HG03469 (cell line): ENCODE measurements around the gene PNMA6F.
"Not testable (repeated sequence)": the region's sequence is repeated elsewhere in the genome, so short reads cannot be mapped to it uniquely, and the experiment has no call there.

ENCODE experiments used
- ATAC-seq: cut with Tn5 transposase; IDR thresholded peaks from one replicate; pipeline ENCODE4 v1.9.1; 2021; ENCODE audit warnings: mild to moderate bottlenecking, moderate library complexity, moderate number of reproducible peaks; ENCODE audit not compliant: unreplicated experiment

Gene PNMA6F

DNA sequence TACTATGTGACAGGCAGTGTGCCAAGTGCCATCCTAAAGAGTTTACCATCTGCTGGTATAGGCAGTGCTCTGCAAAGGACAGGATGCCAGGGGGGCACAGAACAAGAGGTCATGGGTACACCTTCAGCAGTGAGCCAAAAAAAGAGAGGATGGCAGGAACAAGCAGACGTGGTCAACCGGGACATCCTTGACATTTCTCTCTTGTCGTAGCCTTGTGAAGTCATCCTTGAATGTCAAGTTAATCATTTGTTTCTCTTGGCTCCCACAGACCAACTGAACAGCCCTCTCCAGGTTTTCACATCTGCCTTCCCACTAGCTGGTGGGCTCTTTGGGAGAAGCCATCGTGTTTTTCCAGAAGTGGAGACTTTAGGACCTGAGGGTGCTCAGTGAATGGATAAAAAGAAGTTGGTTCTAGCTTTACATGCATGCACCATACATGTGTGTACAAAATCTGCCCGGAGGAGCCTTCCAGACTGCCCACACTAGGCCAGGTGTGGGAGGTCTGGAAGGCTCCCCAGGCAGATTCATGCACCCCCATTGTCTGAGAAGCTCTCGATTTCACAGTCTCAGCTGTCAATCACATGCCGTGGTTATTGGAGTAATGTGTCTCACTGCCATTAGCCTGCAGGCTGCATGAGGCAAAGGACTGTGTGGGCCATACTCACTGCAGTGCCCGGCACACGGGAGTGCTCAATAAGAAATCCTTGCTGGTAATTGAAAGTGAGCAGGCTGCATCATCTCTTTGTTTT lies 16.4 kb downstream of the PNMA6F start:
- ATAC-seq = no peak

DNA sequence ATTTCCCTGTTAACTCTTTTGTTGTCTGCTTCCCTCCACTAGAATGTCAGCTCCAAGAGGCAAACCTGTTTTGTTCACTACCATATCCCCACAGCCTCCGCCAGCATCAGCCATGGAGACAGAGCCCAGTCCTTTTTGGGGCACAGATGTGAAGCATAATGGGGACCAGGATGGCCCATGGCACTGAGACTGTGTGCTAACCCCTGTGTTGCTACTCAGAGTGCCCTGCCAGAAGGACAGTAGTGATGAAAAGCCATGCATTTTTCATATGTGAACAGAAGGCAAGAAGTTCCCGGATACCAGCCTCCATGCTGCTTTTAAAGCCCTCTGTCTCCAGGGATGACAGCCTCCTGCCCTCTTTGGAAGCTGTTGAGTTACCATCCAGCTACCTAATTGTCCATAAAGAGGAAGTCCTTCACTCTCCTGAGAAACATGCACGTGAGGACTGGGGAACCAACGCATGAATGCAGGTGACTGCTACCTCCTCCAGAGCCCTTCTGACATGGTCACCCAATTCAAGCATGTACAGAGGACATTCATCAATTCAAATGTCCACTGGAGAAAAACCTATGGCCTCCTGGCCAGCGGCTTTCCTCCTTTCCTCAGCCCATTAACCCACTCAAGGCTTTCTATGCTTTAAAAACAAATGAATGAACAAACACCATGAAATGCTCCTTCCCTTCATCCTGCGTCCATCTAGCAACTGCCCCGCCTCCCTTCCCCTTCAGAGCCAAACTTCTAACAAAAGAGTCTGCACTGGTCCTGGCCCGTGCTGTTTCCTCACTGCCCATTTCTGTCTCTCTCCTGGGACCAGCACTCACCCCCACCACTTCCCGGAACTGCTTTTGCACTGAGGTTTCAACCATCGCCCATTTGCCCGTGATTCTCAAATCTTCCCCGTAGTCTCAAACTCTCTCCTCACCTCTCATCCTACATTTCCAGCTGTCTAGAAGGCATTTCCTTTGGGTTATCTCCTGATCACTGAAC lies 18.0 kb downstream of the PNMA6F start:
- ATAC-seq = no peak

DNA sequence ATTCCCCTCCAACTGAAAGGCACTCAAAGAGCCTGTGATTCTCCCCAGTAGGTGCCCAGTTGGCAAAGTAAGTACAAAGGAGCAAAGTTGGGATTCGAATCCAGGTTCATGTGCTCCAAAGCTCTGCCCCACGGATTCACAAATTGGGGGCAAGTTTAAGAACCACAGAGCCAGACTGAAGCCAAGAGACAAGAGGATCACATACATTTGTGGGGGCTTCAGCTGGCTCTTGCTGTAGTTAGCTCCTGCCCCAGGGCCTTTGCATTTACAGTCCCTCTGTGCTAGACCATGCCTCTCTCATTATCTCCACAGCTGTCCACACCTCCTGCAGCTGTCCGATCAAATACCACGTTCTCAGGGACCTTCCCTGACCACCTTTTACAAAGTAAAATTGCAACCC lies 18.8 kb downstream of the PNMA6F start:
- no peak for ATAC-seq

DNA sequence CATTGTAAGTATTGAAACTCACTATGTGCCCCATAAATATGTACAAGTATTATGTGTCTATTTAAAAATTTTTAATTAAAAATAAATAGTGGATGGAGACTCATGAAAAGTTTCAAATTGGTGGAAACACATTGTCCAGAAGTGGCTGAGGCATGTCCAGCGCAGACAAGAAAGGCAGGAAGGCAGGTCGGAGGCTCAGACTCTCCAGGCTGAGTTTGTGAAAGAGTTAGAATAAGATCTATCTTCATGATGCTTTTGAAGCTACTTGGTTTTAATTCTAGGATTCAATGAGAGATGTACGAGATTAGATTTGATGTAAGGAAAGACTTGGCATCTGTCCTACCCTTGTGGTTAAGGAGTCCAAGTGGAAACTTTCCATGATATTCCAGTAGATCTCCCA lies 19.8 kb downstream of the PNMA6F start:
- ATAC-seq = no peak

DNA sequence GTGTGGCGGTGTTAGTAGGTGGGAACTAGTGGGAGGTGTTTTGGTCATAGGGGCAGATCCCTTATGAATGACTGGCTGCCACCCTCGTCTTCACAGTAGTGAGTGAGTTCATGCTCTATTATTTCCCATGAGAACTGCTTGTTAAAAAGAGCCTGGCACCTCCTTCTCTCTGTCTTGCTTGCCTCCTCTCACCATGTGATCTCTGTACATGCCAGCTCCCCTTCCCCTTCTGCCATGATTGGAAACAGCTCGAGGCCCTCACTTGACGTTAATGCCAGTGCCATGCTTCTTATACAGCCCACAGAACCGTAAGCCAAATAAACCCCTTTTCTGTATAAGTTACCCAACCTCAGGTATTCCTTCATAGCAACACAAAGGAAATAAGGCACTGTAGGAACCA lies 21.7 kb downstream of the PNMA6F start:
- ATAC-seq = no peak

DNA sequence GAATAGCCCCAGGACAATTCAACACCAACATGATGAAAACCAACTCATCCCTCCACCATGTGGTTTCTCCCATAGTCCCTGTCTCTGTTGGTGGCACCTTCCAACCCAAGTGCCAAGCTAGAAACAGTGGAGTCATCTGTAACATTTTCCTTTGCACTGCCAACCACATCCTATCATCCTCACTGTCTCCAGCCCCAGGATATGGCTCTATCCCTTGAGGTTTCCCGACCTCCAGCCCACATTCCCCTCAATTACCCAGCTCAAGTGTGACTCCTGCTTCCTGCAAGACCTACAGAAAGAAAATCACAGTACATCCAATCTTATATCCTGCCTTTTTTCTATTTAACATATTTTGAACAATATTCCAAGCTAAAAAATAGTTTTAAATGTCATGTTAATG lies 24.2 kb downstream of the PNMA6F start:
- no peak for ATAC-seq

DNA sequence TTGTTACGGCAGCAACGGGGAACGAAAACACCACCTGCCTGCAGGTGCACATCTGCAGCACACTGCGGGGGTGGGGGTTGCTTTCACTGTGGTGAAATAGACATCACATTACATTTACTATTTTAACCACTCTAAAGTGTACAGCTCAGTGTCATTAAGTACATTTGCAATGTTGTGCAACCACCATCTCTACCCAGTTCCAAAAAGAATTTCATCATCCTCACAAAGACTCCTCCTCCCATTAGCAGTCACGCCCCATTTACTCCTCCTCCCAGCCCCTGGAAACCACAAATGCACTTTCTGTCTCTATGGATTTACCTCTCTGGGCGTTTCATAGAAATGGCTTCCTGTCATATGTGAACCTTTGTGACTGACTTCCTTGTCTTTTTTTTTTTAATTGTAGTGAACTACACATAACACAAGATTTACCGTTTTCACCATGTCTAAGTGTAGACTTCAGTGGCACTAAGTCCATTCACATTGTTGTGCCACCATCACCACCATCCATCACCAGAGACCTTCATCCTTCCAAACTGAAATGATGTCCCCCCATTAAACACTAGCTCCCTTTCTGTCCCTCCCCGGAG lies 28.0 kb downstream of the PNMA6F start:
- not testable (repeated sequence) for ATAC-seq

DNA sequence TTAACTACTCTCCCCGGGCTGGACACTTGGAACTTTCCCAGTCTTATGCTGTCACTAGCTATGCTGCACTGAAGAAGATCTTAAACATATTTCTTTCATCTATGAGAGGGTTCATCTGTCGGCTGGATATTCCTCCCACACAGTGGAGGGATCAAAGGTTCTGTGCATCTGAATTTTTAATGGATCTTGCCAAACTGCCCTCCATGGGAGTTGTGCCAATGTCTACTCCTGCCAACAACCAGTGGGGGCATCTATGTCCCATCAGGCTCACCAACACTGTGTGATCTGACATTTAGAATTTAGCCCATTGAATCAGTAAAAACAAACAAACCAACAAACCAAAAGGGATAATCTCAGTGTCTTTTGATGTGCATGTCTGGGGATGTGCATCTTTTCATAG lies 32.8 kb downstream of the PNMA6F start:
- ATAC-seq = not testable (repeated sequence)

DNA sequence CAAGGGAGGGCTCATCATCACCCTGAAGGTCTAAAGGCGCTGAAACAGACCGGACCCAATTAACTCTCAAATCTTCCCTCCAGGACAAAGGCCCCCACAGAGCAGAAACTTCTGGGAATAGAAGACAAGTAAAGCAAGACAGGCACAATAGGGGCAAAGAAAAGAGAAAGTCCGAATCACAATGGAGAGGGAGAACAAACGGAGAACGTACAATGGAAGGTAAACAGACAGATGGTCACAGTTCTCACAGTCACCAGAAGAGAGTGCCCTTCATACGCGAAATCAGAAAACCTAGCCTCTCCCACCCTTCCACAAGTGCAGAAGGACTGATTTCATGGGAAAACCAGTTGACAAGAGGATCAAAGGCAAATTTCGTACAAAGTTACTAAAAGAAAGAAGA lies 35.9 kb downstream of the PNMA6F start:
- ATAC-seq = not testable (repeated sequence)

DNA sequence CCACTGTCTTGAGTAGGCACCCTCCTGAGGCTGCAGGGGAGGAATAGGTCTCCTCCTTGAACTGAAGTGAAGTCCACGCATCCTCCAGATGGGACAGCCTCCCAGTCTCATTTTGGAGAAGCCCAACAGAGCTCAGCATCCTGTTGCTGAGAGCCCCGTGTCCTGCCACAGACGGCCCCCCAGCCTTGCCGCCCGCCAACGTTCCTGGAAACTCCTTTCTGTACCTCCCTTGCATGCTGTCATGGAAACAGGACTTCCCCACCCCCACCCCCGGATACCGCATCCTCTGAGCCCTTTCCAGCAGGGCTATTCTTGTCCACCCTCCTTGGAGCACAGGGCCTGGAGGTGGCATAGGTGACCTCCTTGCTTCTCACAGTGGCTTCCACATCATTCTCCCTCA lies 37.6 kb downstream of the PNMA6F start:
- not testable (repeated sequence) for ATAC-seq

DNA sequence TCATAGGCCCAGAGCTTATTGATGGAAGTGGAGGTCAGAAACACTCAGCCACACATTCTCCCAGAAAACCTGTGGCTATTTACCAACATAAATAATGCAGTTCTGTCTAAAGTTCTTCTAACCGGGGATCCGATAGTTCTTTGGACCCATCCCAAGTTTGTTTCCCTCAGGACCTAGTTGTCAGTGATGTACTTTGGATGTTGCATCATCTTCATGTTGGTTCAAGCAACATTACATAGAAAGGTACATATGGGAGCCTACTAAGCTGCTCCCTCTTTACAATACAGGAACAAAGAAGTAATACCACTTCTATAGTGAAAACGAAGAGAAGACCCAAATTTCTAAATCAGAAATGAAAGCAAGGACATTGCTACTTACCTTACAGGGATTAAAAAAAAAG lies 39.8 kb downstream of the PNMA6F start:
- ATAC-seq = not testable (repeated sequence)

DNA sequence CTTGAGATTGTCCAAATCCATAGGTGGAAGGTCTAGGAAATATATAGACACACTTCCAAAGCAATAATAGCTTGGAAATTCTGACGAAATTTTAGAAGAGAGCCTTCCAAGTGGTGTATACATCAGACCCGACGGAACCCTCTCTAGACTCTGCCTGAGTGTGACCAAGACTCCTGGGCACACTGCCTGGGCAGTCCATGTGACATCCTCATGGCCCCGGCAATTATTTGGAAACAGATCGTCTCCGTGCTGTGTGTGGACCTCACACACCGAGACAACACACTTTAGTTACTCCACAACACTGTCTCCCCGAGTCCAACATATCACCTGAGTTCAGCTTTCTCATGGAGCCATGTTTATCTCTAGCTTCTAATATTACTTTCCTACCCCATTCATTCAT lies 42.3 kb downstream of the PNMA6F start:
- ATAC-seq = not testable (repeated sequence)

DNA sequence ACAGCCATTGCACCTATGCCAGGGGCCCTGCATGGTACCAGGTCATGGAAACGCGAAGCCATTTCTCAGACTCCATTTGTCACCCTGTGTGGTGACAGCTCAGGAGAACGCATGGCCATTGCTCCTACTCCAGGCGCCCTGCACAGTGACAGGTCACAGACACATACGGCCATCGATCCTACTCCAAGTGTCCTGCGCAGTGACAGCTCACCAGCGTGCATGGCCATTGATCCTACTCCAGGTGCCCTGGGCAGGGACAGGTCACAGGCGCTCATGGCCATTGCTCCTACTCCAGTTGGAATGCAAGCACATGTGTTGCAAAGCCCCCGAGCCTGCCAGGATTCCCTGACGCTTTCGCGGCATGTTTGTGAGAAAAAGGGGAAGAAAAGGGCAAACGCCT lies 45.5 kb downstream of the PNMA6F start:
- not testable (repeated sequence) for ATAC-seq

DNA sequence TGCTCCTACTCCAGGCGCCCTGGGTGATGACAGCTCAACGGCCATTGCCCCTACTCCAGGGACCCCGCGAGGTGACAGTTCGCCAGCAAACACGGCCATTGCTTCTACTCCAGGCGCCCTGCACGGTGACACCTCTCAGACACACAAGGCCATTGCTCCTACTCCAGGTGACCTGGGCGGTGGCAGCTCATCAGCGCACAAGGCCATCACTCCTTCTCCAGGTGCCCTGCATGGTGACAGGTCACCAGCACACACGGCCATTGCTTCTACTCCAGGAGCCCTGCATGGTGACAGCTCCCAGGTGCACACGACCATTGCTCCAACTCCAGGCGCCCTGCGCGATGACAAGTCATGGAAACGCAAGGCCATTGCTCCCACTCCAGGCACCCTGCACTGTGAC lies 46.1 kb downstream of the PNMA6F start:
- ATAC-seq = not testable (repeated sequence)

DNA sequence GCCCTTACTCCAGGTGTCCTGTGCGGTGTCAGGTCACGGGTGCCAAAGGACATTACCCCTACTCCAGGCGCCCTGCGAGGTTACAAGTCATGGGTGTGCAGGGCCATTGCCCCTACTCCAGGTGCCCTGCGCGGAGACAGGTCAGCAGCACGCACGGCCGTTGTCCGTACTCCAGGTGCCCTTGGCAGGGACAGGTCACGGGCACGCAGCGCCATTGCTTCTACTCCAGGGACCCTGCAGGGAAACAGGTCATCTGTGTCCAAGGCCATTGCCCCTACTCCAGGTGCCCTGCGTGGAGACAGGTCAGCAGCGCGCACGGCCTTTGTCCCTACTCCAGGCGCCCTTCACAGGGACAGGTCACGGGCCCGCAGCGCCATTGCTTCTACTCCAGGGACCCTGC lies 49.0 kb downstream of the PNMA6F start:
- ATAC-seq = not testable (repeated sequence)

DNA sequence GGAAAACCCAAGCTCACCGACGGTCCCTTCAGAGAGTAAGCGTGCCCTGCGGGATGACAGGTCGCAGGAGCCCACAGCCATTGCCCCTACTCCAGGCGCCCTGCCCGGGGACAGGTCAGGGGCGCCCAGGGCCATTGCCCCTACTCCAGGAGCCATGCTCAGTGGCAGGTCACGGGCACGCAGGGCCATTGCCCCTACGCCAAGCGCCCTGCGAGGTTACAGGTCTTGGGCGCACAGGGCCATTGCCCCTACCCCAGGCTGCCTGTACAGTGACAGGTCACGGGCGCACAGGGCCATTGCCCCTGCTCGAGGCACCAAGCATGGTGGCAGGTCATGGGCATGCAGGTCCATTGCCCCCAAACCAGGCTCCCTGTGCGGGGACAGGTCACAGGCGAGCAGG lies 49.5 kb downstream of the PNMA6F start:
- not testable (repeated sequence) for ATAC-seq
